Upper lobe of right lung (tissue), 1 donor: ENCODE results near the gene ANTKMT. TPM values are rescaled to one million over a fixed set of nuclear protein-coding genes. Genes with fewer than 3 reads are reported as not detected.

ENCODE experiments used
- ATAC-seq: fragments of 200-7000 bp; cut with Tn5 transposase; one replicate; pipeline ENCODE4 v1.9.1; 2020; ENCODE audit warnings: mild to moderate bottlenecking, moderate library complexity
- DNase-seq: peaks from one replicate; pipeline ENCODE4 v3.0.0-alpha.2; 2020
- H3K27ac ChIP-seq: fragments of 200-600 bp; one replicate; pipeline ENCODE4 v1.8.0; 2022
- H3K27me3 ChIP-seq: fragments of 200-600 bp; one replicate; pipeline ENCODE4 v1.8.0; 2022; ENCODE audit warnings: mild to moderate bottlenecking
- H3K36me3 ChIP-seq: fragments of 200-600 bp; one replicate; pipeline ENCODE4 v1.8.0; 2022
- H3K4me1 ChIP-seq: fragments of 200-600 bp; one replicate; pipeline ENCODE4 v1.8.0; 2022
- H3K4me3 ChIP-seq: fragments of 200-600 bp; one replicate; pipeline ENCODE4 v1.8.0; 2022; ENCODE audit warnings: mild to moderate bottlenecking
- H3K9me3 ChIP-seq: fragments of 200-600 bp; one replicate; pipeline ENCODE4 v1.8.0; 2022
- CTCF ChIP-seq: fragments of 200-600 bp; IDR thresholded peaks from one replicate; pipeline ENCODE4 v1.8.0; 2022; ENCODE audit warnings: antibody characterized with exemption
- intact Hi-C: fragments of 100-400 bp; cut with DNase I; formaldehyde crosslinking; loops from one replicate; pipeline ENCODE4 v1.11.0; 2022
- total RNA-seq: library from RNA; stranded (reverse); fragmentation: NEBNext Ultra II Directional; extraction: Animal tissue kit (Norgen Biotek cat#: 25700); gene quantifications from one replicate; pipeline ENCODE4 v1.2.1, GENCODE V29; 2021
- donor health status: DM: no; HTN: yes; CAD: no; lungs with severe emphysema.

Gene ANTKMT
- total RNA-seq, 1 donor from 2014 or later = 30.5 TPM

- ATAC-seq (no peak), DNase-seq (no peak)
- no peaks in the 10 kb centered on the region for H3K36me3 ChIP-seq
- intact Hi-C loops = no loop called here
- H3K9me3 ChIP-seq = no peaks in the 10 kb centered on the region
- H3K4me3 ChIP-seq = no peak overlapping the region
- H3K27me3 ChIP-seq = peaks cover 89% of the 10 kb centered on the region
- no peak for TF ChIP-seq CTCF
- H3K4me1 ChIP-seq = no peaks in the 10 kb centered on the region
- H3K27ac ChIP-seq = no peak overlapping the region
These were observed 17.5 kb upstream of the ANTKMT start for GRCh38 chr16:703406-703805.

DNA sequence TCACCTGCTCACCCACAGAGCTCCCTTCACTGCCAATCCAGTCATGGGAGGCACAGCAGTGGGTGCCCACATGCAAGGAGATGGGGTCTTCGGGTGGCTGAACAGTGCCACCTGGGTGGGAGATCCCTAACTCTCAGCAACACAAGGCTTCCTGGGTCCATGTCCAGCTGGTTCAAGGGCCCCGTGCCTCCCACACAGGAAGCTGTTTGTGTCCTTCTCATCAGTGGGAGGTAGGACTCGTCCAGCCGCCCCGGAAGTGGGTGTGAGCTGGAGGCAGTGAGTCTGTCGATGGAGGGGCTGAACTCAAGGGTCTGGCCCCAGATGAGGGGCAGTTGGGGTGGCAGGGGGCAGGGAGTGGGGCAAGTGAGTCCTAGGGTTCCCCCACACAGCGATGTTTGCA is 16.9 kb upstream of the ANTKMT start:
- peaks cover 92% of the 10 kb centered on the region for H3K27me3 ChIP-seq
- intact Hi-C loops = no loop called here

GRCh38 chr16:704552-705380 is 16.2 kb upstream of the ANTKMT start:
- TF ChIP-seq CTCF = no peak
- H3K9me3 ChIP-seq = no peaks in the 10 kb centered on the region
- H3K27me3 ChIP-seq = peaks cover 92% of the 10 kb centered on the region
- no peak for ATAC-seq
- no peak for DNase-seq
- no peaks in the 10 kb centered on the region for H3K4me1 ChIP-seq
- H3K27ac ChIP-seq = no peak overlapping the region
- intact Hi-C loops = no loop called here
- no peak overlapping the region for H3K4me3 ChIP-seq
- H3K36me3 ChIP-seq = no peaks in the 10 kb centered on the region

More for the DNA sequence above, 16.9 kb upstream of the ANTKMT start:
- H3K27ac ChIP-seq = no peak overlapping the region
- no peak overlapping the region for H3K4me3 ChIP-seq
- H3K9me3 ChIP-seq = no peaks in the 10 kb centered on the region
- TF ChIP-seq CTCF = no peak
- no peaks in the 10 kb centered on the region for H3K36me3 ChIP-seq
- H3K4me1 ChIP-seq = no peaks in the 10 kb centered on the region
- ATAC-seq (no peak), DNase-seq (no peak)

DNA sequence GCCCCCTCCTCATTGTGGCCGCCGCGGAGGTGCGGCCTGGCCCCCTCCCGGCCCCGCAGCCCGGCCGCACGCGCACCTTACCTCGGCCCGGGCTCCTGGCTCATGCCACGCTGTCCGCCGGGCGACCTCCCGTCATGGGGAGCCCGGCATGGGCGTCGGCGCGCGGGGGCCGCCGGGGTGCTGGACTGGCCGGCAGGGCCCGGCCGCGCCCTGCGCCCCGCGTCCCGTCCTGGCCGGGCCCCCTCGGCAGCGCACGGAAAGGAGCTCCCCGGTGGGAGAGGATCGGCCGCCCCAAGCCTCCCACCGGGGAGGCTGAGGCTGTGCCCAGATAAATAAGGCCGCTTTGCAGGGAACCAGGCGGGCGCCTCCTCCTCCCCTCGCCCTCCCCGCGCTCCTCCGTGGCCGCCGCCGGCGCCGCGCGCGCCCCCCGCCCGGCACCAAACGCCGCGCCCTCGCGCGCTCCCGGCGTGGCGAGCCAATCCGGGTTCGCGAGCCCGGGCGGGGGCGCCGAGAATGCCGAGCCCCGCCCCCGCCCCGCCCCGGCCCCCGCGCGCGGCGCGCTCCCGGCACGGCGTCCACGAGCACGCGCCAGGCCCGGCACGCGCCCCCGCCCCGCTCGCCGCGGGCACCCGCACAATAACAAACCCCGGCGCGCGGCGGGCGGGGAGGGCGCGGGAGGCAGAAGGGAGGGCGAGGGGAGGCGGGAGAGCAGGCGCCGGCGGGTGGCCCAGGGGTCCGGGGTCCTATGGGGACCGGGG is 15.3 kb upstream of the ANTKMT start, which contains the start of gene FBXL16:
FBXL16 (minus strand) TSS at position 371 of the 758 bp plus-strand sequence. CDS start 8,396 bp downstream, outside the sequence.
- no peak for TF ChIP-seq CTCF
- Histone ChIP-seq H3K27ac (no peak within 1 kb of the TSS), H3K4me1 (no peaks in the 10 kb centered on the region), H3K27me3 (peaks cover 92% of the 10 kb centered on the region), H3K4me3 (no peak within 1 kb of the TSS), H3K9me3 (no peaks in the 10 kb centered on the region), H3K36me3 (no peaks in the 10 kb centered on the region)
- DNase-seq (no peak), ATAC-seq (no peak)
- intact Hi-C loops = no loop called here

DNA sequence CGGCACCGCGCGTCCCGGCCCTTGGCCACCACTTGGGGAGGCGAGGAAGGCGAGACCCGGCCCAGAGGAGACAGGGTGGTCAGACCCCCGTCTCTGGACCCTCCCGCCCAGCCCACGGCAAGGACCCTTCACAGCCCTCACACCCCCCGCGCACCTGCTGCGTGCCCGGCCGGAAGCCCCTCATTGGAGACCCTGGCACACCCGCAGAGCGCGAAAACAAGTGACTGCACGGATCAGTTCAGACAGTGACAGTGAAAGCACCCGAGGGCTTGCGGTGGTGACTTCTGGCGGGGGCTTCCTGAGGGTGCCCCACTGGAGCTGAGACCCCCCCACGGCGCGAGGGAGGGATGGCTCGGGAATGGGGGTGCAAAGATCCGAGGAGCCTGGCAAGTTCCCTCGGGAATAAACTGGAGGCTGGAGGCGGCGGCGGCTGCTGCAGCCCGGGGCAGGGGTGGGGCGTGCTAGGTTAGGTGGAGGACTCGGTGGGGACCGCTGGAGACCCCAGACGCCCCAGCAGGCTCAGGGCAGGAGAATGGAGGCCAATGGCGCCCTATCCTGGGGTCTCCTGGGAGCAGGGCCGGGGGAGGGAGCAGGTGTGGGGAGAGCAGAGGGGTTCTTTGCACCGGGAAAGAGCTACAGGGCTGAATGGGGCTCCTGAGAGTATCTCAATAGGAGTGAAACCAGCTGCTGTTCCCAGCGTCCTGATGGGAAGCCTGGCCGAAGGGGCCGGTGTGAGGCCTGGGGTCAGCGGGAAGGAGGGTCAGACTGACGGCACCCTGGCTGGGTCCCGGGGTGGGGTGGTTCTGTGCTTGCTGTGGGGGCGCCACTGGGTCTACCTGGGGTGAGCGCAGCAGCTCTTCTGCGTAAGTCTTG is 14.5 kb upstream of the ANTKMT start:
- H3K9me3 ChIP-seq = no peaks in the 10 kb centered on the region
- no peak for TF ChIP-seq CTCF
- ATAC-seq (no peak), DNase-seq (no peak)
- no peak overlapping the region for H3K4me3 ChIP-seq
- no peaks in the 10 kb centered on the region for H3K36me3 ChIP-seq
- peaks cover 92% of the 10 kb centered on the region for H3K27me3 ChIP-seq
- intact Hi-C loops = no loop called here
- H3K4me1 ChIP-seq = no peaks in the 10 kb centered on the region
- H3K27ac ChIP-seq = no peak overlapping the region
